Measurements from ENCODE around the gene SNX33.
"Not testable (repeated sequence)": the region's sequence is repeated elsewhere in the genome, so short reads cannot be mapped to it uniquely, and the experiment has no call there.

SNX33 gene

DNA sequence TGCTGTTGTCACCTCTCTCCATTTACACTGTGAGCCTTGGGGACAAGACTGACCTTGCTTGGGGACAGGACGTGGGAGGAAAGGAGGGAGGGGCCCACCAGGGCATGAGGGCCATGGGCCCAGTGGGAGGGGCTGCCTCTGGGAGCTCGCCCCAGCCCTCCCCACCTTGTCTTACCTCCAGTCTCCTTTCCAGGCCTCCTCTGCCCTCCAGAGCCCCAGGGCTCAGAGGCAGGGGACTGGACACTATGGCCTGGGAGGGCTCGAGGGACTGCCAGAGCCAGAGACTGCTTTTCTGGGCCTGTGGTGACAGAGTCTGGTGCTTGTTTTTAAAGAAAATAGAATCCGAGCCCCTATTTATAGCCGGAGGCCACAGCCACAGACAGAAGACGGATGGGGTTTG, 54.7 kb downstream of the SNX33 start:
- Mint-ChIP-seq H3K4me1 (peaks cover 52% of the 10 kb centered on the region), H3K27ac (peak overlapping the region in 1 of 3 experiments; percentile 59), H3K9me3 (no peaks in the 10 kb centered on the region), H3K36me3 (ENCODE audit: low read depth) (no peaks in the 10 kb centered on the region), H3K4me3 (no peak overlapping the region), H3K27me3 (ENCODE audit: low read depth) (no peaks in the 10 kb centered on the region)
- TF ChIP-seq, protein P1, sequence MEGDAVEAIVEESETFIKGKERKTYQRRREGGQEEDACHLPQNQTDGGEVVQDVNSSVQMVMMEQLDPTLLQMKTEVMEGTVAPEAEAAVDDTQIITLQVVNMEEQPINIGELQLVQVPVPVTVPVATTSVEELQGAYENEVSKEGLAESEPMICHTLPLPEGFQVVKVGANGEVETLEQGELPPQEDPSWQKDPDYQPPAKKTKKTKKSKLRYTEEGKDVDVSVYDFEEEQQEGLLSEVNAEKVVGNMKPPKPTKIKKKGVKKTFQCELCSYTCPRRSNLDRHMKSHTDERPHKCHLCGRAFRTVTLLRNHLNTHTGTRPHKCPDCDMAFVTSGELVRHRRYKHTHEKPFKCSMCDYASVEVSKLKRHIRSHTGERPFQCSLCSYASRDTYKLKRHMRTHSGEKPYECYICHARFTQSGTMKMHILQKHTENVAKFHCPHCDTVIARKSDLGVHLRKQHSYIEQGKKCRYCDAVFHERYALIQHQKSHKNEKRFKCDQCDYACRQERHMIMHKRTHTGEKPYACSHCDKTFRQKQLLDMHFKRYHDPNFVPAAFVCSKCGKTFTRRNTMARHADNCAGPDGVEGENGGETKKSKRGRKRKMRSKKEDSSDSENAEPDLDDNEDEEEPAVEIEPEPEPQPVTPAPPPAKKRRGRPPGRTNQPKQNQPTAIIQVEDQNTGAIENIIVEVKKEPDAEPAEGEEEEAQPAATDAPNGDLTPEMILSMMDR (IDR thresholded peaks at IDR 0.05; ENCODE audit: unreplicated experiment in 3 of 3): no peak

DNA sequence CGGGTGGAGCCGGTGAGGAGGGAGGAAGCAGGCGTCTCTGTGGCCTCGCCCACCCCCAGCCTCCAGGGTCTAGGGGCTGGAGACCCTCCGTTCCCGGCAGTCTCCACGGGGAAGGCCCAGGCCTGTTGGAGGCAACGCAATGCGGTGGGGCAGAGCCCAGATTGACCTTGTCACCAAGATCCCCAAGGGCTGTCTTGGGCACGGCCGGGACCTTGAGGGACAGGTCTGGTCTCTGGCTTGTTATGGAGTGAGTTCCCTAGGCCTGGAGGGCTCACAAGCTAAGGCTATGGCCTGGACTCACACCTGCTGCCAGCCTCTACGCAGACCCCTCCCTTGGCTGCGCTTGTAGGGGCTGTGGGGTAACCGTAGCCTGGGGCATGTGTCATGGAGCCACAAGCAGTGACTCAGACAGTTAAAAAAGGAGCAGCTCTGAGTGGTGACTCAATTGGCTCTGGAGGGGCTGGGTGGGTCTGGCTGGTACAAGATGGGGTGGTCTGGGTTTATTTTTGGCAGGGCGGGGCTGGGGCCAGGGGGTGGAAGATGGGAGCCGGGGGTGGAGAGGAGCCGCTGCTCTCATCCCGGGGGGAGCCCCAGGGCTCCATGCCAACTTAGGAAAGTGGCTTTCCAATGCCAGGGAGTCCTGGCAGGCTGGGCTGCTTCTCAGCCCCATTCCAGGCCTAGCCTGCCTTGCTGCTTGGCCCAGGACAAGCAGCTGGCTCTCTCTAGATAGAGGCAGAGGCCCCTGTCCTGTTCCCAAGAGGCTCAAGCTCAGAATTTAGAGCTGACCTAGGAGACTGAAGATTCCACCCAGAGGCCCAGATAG, 55.9 kb downstream of the SNX33 start:
- not testable (repeated sequence) for H3K36me3 Mint-ChIP-seq (ENCODE audit: low read depth); H3K9me3 Mint-ChIP-seq; H3K27me3 Mint-ChIP-seq (ENCODE audit: low read depth); H3K27ac Mint-ChIP-seq; H3K4me3 Mint-ChIP-seq
- peaks cover 48% of the 10 kb centered on the region for H3K4me1 Mint-ChIP-seq

DNA sequence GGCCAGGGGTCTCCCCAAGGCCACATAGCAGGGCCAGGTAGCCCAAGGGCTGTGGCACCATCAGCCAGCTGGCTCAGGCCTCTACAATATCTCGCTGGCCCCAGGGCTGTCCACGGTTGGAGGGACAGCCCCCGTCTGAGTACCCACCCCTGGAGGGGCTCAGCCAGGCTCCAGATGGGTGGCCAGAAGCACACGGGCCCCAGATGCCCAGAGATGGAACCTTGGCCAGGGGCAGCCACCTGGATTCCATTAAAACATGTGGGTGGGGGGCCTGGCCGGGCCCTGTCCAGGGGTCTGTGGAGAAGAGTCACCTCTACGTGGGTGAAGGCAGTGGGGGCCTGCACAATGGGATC, 56.5 kb downstream of the SNX33 start:
- no peak overlapping the region for H3K27ac Mint-ChIP-seq
- H3K9me3 Mint-ChIP-seq: no peaks in the 10 kb centered on the region
- peaks cover 49% of the 10 kb centered on the region for H3K4me1 Mint-ChIP-seq
- H3K4me3 Mint-ChIP-seq: no peak overlapping the region
- TF ChIP-seq, protein P1 (IDR thresholded peaks at IDR 0.05; ENCODE audit: unreplicated experiment in 3 of 3): no peak
- no peaks in the 10 kb centered on the region for H3K27me3 Mint-ChIP-seq (ENCODE audit: low read depth)
- H3K36me3 Mint-ChIP-seq (ENCODE audit: low read depth): no peaks in the 10 kb centered on the region

DNA sequence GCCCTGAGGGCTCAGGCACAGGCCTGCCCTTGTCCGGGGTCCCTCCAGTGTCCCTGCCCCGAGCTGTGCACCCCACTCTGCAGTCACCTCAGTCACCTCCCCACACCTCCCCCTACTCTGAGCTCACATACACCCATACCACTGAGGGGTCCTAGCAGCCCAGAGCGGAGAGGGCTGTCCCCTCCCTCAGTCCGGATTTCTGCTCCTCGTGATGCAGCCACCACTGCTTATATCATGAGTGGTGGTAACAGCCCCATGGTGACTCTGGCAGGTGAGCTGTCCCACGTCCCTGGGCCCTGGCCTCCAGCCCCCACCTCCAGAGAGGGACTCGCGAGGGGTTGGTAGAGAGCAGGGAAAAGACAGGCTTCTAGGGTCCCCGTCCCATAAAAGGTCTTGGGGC, 56.9 kb downstream of the SNX33 start:
- H3K27ac Mint-ChIP-seq: no peak overlapping the region
- H3K9me3 Mint-ChIP-seq: no peaks in the 10 kb centered on the region
- peaks cover 49% of the 10 kb centered on the region for H3K4me1 Mint-ChIP-seq
- no peak overlapping the region for H3K4me3 Mint-ChIP-seq
- H3K36me3 Mint-ChIP-seq (ENCODE audit: low read depth): no peaks in the 10 kb centered on the region
- H3K27me3 Mint-ChIP-seq (ENCODE audit: low read depth): no peaks in the 10 kb centered on the region
- TF ChIP-seq, protein P1 (IDR thresholded peaks at IDR 0.05; ENCODE audit: unreplicated experiment in 3 of 3): no peak

DNA sequence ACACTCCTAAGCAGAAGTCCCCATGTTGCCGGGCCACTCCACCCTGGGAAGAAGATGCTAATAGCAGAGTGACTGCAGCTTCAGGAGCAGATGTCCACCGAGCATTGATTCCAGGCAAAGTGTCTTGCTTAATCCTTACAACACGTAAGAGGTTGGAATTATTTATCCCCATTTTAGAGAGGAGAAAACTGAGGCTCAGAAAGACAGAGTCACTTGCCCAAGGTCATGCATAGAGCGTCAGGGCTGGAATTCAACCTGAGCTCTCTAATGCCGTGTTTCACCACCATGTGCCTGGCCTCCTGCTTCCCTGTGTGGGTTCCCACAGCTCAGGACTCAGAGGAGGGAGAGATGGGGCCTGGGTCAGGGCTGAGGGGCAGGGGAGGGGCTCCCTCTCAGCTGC, 57.7 kb downstream of the SNX33 start:
- H3K36me3 Mint-ChIP-seq (ENCODE audit: low read depth); H3K9me3 Mint-ChIP-seq; H3K4me3 Mint-ChIP-seq; H3K27me3 Mint-ChIP-seq (ENCODE audit: low read depth): not testable (repeated sequence)
- H3K4me1 Mint-ChIP-seq: peaks cover 53% of the 10 kb centered on the region
- H3K27ac Mint-ChIP-seq: peak overlapping the region; percentile 59 to 87 (median 62)

DNA sequence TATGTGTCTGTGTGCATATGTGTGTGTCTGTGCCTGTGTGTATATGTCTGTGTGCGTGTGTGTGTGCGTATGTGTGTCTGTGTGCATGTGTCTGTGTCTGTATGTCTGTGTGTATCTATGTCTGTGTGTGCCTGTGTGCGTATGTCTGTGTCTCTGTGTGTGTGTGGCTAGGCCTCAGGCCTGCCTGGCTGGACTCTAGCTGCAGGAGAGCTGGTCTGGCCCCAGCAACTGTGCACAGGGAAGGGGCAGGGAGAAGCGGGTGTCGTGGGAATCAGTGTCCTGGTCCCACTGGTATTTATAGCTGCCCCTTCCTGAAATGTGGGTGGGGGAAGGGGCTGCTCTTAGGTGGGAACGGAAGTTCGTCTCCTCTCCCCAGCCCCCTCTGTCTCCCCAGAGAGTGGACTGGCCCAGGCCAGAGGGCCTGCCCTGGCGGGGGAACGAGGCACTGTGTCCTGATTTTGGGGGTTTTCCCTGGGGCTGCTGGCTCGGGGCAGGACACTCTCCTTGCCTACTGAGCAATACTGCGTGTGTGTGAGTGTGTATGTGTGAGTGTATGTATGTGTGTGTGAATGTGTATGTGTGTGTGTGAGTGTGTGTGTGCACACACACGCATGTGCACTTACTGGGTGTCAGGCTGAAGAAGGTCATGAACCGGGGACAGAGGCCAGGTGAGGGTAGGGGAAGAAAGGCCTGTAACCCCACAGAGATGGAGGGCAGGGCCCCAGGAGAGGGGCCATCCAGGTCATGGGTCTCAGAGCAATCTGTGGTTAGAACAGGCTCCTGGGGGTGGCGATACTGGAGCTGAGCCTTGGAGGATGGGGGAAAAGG, 58.4 kb downstream of the SNX33 start:
- H3K4me1 Mint-ChIP-seq: peaks cover 46% of the 10 kb centered on the region
- peak overlapping the region in 2 of 3 experiments; percentile 5 for H3K4me3 Mint-ChIP-seq
- H3K27ac Mint-ChIP-seq: peak overlapping the region; percentile 59 to 66 (median 62)
- H3K27me3 Mint-ChIP-seq (ENCODE audit: low read depth): no peaks in the 10 kb centered on the region
- TF ChIP-seq, protein P1 (IDR thresholded peaks at IDR 0.05; ENCODE audit: unreplicated experiment in 3 of 3): no peak
- H3K36me3 Mint-ChIP-seq (ENCODE audit: low read depth): no peaks in the 10 kb centered on the region
- no peaks in the 10 kb centered on the region for H3K9me3 Mint-ChIP-seq

DNA sequence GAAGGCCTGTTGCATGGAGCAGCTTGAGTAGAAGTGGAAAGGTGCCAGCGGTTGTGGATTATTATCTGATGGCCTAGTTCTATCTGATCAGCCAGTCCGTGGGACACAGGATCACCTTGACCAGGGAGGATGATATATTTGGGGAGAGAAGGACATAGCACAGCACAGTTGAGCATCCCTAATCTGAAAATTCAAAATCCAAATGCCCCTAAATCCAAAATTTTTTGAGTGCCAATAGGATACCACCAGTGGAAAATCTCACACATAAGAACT, 58.9 kb downstream of the SNX33 start:
- Mint-ChIP-seq H3K4me3 (no peak overlapping the region), H3K27ac (peak overlapping the region; percentile 44 to 62 (median 59)), H3K27me3 (ENCODE audit: low read depth) (no peaks in the 10 kb centered on the region), H3K4me1 (peaks cover 46% of the 10 kb centered on the region), H3K36me3 (ENCODE audit: low read depth) (no peaks in the 10 kb centered on the region), H3K9me3 (no peaks in the 10 kb centered on the region)
- TF ChIP-seq, protein P1 (IDR thresholded peaks at IDR 0.05; ENCODE audit: unreplicated experiment in 3 of 3): no peak

DNA sequence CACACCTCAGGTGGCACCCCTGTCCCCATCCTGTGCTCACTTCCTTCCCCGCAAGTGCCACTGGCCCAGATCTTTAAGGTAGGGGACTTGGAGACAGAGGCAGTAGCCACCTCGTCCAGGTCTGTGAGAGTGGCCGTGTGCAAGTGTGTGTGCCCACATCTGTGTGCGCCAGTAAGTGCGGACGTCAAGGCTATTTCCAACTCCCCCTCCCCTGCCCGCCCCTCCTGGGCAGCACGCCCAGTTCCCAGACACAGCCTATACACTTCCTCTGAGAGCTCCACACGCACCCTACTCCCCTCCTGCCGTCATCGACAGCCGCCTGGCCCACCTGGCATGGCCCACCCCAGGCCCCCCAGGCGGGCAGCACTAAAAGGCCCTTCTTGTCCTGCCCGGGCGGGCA, 61.7 kb downstream of the SNX33 start:
- not testable (repeated sequence) for H3K27me3 Mint-ChIP-seq (ENCODE audit: low read depth); H3K36me3 Mint-ChIP-seq (ENCODE audit: low read depth); H3K9me3 Mint-ChIP-seq
- Mint-ChIP-seq H3K4me3 (peak overlapping the region in 1 of 3 experiments; percentile 76), H3K27ac (peak overlapping the region in 2 of 3 experiments; percentile 12 to 65), H3K4me1 (peaks cover 52% of the 10 kb centered on the region)

DNA sequence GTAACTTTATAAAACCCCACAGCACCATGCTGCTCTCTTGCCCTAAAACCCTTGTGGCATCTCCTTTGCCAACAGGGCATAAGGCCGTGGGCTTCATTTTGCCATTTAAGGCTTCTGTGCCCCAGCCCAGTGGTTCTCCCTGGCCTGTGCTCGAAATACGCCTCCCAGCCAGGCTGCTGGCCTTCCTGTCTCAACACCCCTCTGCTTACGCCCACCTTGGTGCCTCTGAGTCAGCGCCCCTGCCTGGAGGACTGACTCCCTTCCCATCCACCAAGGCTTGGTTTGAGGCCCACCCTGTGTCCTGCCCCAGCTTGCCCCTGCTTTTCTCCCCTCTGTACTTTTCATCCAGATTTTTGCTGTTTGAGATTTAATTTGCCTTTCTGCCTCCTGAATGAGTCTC, 63.2 kb downstream of the SNX33 start:
- H3K4me1 Mint-ChIP-seq: peaks cover 55% of the 10 kb centered on the region
- not testable (repeated sequence) for H3K4me3 Mint-ChIP-seq; H3K27ac Mint-ChIP-seq; H3K27me3 Mint-ChIP-seq (ENCODE audit: low read depth); H3K36me3 Mint-ChIP-seq (ENCODE audit: low read depth); H3K9me3 Mint-ChIP-seq

Data from nephron (organoid).